Stimulated activated effector memory CD8-positive, alpha-beta T cell treated with anti-CD3 and anti-CD28 coated beads, Interleukin-12 subunit alpha, Interleukin-12 subunit beta, amount 100 ng/mL, for 72 hours (primary cell): ENCODE measurements around the gene S1PR5.

Source experiments
- ATAC-seq: fragments of 150-1000 bp; cut with Tn5 transposase; 2 replicates; pipeline ENCODE4 v1.10.0; 2021
- DNase-seq, 2 donors: peaks; one replicate each; pipeline ENCODE4 v3.0.0; 2021 to 2022; ENCODE audit warnings: low spot score in 2 of 2
- H3K27ac Mint-ChIP-seq: one replicate; pipeline ENCODE4 v1.8.0; 2022; ENCODE audit warnings: mild to moderate bottlenecking, mixed read lengths
- H3K36me3 Mint-ChIP-seq: one replicate; pipeline ENCODE4 v1.8.0; 2022; ENCODE audit warnings: mild to moderate bottlenecking, mixed read lengths
- H3K4me1 Mint-ChIP-seq: one replicate; pipeline ENCODE4 v1.8.0; 2022; ENCODE audit warnings: mixed read lengths
- H3K4me3 Mint-ChIP-seq: one replicate; pipeline ENCODE4 v1.8.0; 2022; ENCODE audit warnings: mild to moderate bottlenecking, mixed read lengths
- H3K9me3 Mint-ChIP-seq: one replicate; pipeline ENCODE4 v1.8.0; 2022; ENCODE audit warnings: mixed read lengths

Gene S1PR5

DNA sequence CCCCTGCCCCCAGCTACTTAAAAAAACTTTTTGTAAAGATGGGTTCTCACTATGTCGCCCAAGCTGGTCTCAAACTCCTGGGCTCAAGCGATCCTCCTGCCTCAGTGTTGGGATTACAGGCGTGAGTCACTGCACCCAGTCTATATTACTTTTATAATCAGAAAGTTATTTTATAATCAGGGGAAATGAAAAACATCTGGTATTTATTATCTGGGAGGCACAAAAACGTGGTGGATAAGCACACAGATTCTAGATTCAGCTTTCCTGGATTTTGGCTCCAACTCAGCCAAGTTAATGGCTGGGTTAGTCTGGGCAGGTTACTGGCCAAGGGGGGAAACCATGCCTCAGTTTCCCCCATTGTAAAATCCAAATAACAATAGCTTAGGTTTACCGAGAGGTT is 38.8 kb downstream of the S1PR5 start:
- peak overlapping the region; percentile 64 for H3K4me3 Mint-ChIP-seq
- H3K9me3 Mint-ChIP-seq: no peaks in the 10 kb centered on the region
- DNase-seq (no peak), ATAC-seq (no peak)
- H3K36me3 Mint-ChIP-seq: peaks cover 21% of the 10 kb centered on the region
- no peak overlapping the region for H3K27ac Mint-ChIP-seq
- peaks cover 11% of the 10 kb centered on the region for H3K4me1 Mint-ChIP-seq

DNA sequence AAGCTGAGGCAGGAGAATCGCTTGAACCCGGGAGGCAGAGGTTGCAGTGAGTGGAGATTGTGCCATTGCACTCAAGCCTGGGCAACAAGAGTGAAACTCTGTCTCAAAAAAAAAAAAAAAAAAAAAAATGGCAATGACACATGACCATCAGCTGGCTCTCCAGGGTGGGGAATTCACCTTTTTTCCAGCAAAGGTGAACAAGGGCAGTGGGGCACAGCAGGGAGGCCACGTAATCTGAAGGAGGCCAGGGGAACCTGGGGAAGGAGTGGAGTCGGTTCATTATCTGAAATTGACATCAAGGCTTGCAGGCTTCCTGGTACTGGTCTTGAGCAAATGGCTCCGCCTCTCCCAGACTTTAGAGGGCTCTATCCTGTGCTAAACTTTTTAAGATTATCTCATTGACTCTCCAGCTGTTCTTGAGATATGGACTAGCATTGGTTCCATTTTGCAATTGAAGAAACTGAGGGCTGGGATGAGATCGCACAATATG is 42.2 kb downstream of the S1PR5 start:
- ATAC-seq (peak; percentile 42), DNase-seq (no peak)
- Mint-ChIP-seq H3K4me1 (peaks cover 15% of the 10 kb centered on the region), H3K4me3 (no peak overlapping the region), H3K36me3 (peaks cover 14% of the 10 kb centered on the region), H3K27ac (no peak overlapping the region), H3K9me3 (no peaks in the 10 kb centered on the region)

DNA sequence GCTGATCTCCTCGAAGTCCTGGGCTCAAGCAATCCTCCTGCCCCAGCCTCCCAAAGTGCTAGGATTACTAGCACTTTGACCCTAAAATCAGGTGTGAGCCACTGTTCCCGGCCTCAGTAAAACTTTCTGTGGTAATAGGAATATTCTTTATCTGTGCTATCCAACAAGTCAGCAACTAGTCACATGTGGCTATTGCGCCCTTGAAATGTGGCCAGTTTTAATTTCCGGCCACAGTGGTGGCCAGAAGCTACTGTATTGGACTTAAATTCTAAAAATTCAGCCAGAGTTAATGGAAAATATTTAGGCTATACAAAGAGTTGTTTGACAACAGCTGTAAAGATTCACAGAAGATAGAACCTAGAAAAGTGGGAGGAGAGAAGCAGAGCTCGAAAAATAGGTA is 44.1 kb downstream of the S1PR5 start:
- no peak overlapping the region for H3K4me3 Mint-ChIP-seq
- peaks cover 9% of the 10 kb centered on the region for H3K4me1 Mint-ChIP-seq
- H3K27ac Mint-ChIP-seq: peak overlapping the region; percentile 84
- DNase-seq: no peak
- H3K36me3 Mint-ChIP-seq: peaks cover 29% of the 10 kb centered on the region
- ATAC-seq: no peak
- H3K9me3 Mint-ChIP-seq: no peaks in the 10 kb centered on the region

DNA sequence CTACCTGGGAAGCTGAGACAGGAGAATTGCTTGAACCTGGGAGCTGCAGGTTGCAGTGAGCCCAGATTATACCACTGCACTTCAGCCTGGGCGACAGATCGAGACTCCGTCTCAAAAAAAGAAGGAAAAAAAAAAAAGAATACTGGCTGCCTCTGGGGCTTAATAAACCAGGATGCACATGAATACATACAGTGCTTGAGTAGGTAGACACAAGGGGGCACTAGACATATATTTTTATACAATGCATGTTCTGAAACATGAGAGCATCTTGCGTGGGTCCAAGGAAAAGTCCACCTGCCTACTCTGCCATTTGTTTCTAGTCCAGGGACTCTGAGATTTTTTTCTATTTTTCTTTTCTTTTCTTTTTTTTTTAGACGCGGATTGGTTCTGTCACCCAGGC is 45.3 kb downstream of the S1PR5 start:
- no peak overlapping the region for H3K4me3 Mint-ChIP-seq
- H3K4me1 Mint-ChIP-seq: peaks cover 9% of the 10 kb centered on the region
- peaks cover 42% of the 10 kb centered on the region for H3K36me3 Mint-ChIP-seq
- H3K9me3 Mint-ChIP-seq: no peaks in the 10 kb centered on the region
- DNase-seq (no peak), ATAC-seq (peak; percentile 57)
- H3K27ac Mint-ChIP-seq: peak overlapping the region; percentile 34

DNA sequence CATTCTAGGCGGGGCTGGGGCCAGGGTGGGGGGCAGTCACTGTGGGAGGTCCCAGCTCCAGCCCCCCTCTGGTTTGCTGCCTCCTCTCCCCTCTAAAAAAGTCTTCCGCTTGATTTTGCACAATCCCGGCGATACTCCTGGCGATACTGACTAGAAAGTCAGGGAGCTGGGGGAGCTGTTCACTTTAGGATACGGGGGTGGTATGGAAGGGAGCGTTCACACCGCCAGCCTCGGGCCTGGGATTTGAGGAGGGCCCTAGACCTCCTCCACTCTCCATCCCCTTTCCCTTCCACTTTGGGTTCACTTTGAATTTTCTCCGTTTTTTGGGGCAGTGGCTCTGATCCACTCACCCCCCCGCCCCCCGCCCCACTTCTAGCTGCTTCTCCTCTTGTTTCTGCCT is 49.1 kb downstream of the S1PR5 start:
- H3K4me3 Mint-ChIP-seq: no peak overlapping the region
- peaks cover 66% of the 10 kb centered on the region for H3K36me3 Mint-ChIP-seq
- DNase-seq: no peak
- H3K27ac Mint-ChIP-seq: no peak overlapping the region
- no peaks in the 10 kb centered on the region for H3K9me3 Mint-ChIP-seq
- no peak for ATAC-seq
- H3K4me1 Mint-ChIP-seq: peaks cover 7% of the 10 kb centered on the region

DNA sequence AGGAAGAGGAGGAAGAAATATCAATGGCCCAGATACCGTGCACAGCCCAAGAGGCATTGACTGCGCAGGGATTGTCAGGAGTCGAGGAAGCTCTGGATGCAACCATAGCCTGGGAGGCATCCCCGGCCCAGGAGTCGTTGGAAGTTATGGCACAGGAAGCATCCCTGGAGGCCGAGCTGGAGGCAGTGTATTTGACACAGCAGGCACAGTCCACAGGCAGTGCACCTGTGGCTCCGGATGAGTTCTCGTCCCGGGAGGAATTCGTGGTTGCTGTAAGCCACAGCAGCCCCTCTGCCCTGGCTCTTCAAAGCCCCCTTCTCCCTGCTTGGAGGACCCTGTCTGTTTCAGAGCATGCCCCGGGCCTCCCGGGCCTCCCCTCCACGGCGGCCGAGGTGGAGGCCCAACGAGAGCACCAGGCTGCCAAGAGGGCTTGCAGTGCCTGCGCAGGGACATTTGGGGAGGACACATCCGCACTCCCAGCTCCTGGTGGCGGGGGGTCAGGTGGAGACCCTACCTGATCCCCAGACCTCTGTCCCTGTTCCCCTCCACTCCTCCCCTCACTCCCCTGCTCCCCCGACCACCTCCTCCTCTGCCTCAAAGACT is 50.0 kb downstream of the S1PR5 start:
- Mint-ChIP-seq H3K36me3 (peaks cover 75% of the 10 kb centered on the region), H3K9me3 (no peaks in the 10 kb centered on the region), H3K4me3 (no peak overlapping the region), H3K4me1 (peaks cover 14% of the 10 kb centered on the region), H3K27ac (no peak overlapping the region)
- no peak for DNase-seq
- ATAC-seq: no peak

DNA sequence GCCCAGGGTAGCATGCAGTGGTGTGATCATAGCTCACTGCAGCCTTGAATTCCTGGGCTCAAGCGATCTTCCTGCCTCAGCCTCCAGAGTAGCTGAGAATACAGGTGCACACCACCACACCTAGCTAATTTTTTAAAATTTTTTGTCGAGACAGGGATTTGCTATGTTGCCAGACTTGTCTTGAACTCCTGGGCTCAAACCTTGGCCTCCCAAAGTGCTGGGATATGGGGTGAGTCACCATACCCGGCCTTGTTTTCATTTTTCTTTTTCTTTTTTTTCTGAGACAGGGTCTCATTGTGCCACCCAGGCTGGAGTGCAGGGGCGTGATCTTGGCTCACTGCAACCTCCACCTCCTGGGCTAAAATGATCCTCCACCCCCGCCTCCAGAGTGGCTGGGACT is 52.8 kb downstream of the S1PR5 start:
- peaks cover 100% of the 10 kb centered on the region for H3K36me3 Mint-ChIP-seq
- no peak overlapping the region for H3K4me3 Mint-ChIP-seq
- H3K4me1 Mint-ChIP-seq: peaks cover 20% of the 10 kb centered on the region
- DNase-seq: no peak
- no peak overlapping the region for H3K27ac Mint-ChIP-seq
- no peaks in the 10 kb centered on the region for H3K9me3 Mint-ChIP-seq
- no peak for ATAC-seq
